ENCODE measurements around the gene SLC6A9. TPM values are rescaled to one million over a fixed set of nuclear protein-coding genes. Genes with fewer than 3 reads are reported as not detected.

SLC6A9 gene
- total RNA-seq, 1 experiment from 2014 or later: 30.1 TPM

GRCh38 chr1:44062656-44063179, 31.5 kb upstream of the SLC6A9 start:
- Histone ChIP-seq H3K23me2 (ENCODE audit: insufficient read length, low read depth, low read length, poor library complexity, severe bottlenecking) (no peaks in the 10 kb centered on the region), H3K4me2 (ENCODE audit: insufficient read depth, insufficient read length, low read length) (no peak overlapping the region), H3K18ac (ENCODE audit: insufficient read length, low read depth, low read length) (no peak overlapping the region), H3K23ac (ENCODE audit: insufficient read length, low read depth, low read length) (no peak overlapping the region), H2AFZ (ENCODE audit: low read length) (no peak overlapping the region), H3K4ac (ENCODE audit: low read depth, low read length) (no peak overlapping the region), H4K8ac (replicated peaks; ENCODE audit: insufficient read length, low read depth, low read length) (no peak overlapping the region), H3K14ac (ENCODE audit: insufficient read depth, low read length) (no peak overlapping the region), H4K91ac (ENCODE audit: insufficient read length, low read depth, low read length) (no peak overlapping the region), H3T11ph (ENCODE audit: low read length) (no peak overlapping the region), H3K4me1 (ENCODE audit: insufficient read depth, low read length) (peaks cover 2% of the 10 kb centered on the region; the same call in 1 of the 2 replicates), H2BK20ac (ENCODE audit: low read depth, low read length, poor library complexity, severe bottlenecking) (no peak overlapping the region), H2BK120ac (ENCODE audit: low read depth, low read length, poor library complexity, severe bottlenecking) (no peak overlapping the region), H3K27ac (ENCODE audit: insufficient read length, low read depth, low read length) (no peak overlapping the region), H2BK15ac (ENCODE audit: low read depth, low read length) (no peak overlapping the region), H3K79me1 (ENCODE audit: insufficient read depth, low read depth, low read length, poor library complexity, severe bottlenecking) (no peaks in the 10 kb centered on the region), H3K56ac (ENCODE audit: insufficient read length, low read depth, low read length) (no peak overlapping the region), H4K20me1 (ENCODE audit: control insufficient read depth, insufficient read depth, insufficient read length) (no peaks in the 10 kb centered on the region), H4K5ac (ENCODE audit: insufficient read length, low read depth, low read length) (no peak overlapping the region), H3K9ac (ENCODE audit: extremely low read depth, insufficient read length, low read length) (no peak overlapping the region), H2BK5ac (ENCODE audit: insufficient read length, low read length) (no peak overlapping the region), H3K79me2 (ENCODE audit: insufficient read depth, low read length) (no peaks in the 10 kb centered on the region), H2BK12ac (ENCODE audit: insufficient read length, low read depth, low read length) (no peak overlapping the region), H2AK5ac (ENCODE audit: insufficient read length, low read length) (no peak overlapping the region), H3K27me3 (ENCODE audit: insufficient read depth, low read length) (no peaks in the 10 kb centered on the region), H3K9me3 (ENCODE audit: control insufficient read depth, low read depth, low read length) (no peaks in the 10 kb centered on the region)
- no peaks in the 10 kb centered on the region; a peak in 1 of 7 replicates for H3K36me3 Mint-ChIP-seq (ENCODE audit: insufficient read depth in 1 of 3, low read depth in 3 of 3)
- no CpG with 5 or more reads among the region's 5 CpGs for WGBS (ENCODE audit: extremely low coverage, insufficient read length, low lambda C conversion rate)
- no peak overlapping the region for H3K27ac Mint-ChIP-seq
- DNase-seq: no peak
- H3K9me3 Mint-ChIP-seq: no peaks in the 10 kb centered on the region
- TF ChIP-seq CTCF (conservative IDR thresholded peaks at IDR 0.05): no peak
- peaks cover 44% of the 10 kb centered on the region for H3K27me3 Mint-ChIP-seq (ENCODE audit: low read depth)
- H3K4me1 Mint-ChIP-seq: peaks cover 0 to 21% of the 10 kb centered on the region in 2 experiments; a peak in 3 of 4 replicates
- H3K4me3 Mint-ChIP-seq: no peak overlapping the region

All from H9 (cell line).